ENCODE data around the gene NR1D1. TPM values are rescaled to one million over a fixed set of nuclear protein-coding genes. Genes with fewer than 3 reads are reported as not detected.
A peak's percentile ranks its signal among the peaks of the same experiment; 100 is the strongest.

The NR1D1 gene
- total and polyA plus RNA-seq, 2 of the 8 experiments (the other 6 are each of a cell fraction or from before 2014, with no cell fraction given) = 1.5 to 4.6 TPM

GRCh38 chr17:40098846-40099618 is 1.4 kb downstream of the NR1D1 start (continued):
- TF ChIP-seq CTCF (IDR thresholded peaks at IDR 0.05; ENCODE audit: control extremely low read depth in 1 of 3, insufficient read depth in 1 of 3, low read depth in 1 of 3, low read length in 3 of 3) = no peak
- TF ChIP-seq CREB1 (IDR thresholded peaks at IDR 0.05) = peak; percentile 42; the same call in 1 of the 2 replicates
- peak; percentile 98 for TF ChIP-seq MAX (IDR thresholded peaks at IDR 0.05)
- no peak for TF ChIP-seq ATF2 (IDR thresholded peaks at IDR 0.05; ENCODE audit: low read length)
- no peak for TF ChIP-seq BRCA1 (IDR thresholded peaks at IDR 0.05; ENCODE audit: low read depth, low read length)
- TF ChIP-seq SRF (IDR thresholded peaks at IDR 0.05; ENCODE audit: low read depth, low read length) = no peak
- peak; percentile 43 for TF ChIP-seq ASH2L (IDR thresholded peaks at IDR 0.05; ENCODE audit: low read length)
- no peak for TF ChIP-seq YY1 (IDR thresholded peaks at IDR 0.05; ENCODE audit: low read depth, low read length)
- no peak for TF ChIP-seq FOSL1 (IDR thresholded peaks at IDR 0.05; ENCODE audit: insufficient read depth, low read depth, low read length)
- no peak for TF ChIP-seq BACH1 (IDR thresholded peaks at IDR 0.05; ENCODE audit: low read length)
- TF ChIP-seq RBBP5 (IDR thresholded peaks at IDR 0.05; ENCODE audit: borderline replicate concordance, low read depth, low read length) = no peak; the same call in 1 of the 2 replicates
- TF ChIP-seq SP4 (IDR thresholded peaks at IDR 0.05; ENCODE audit: low read length) = peak; percentile 88; the same call in 1 of the 2 replicates
- no peak for TF ChIP-seq KDM5A (IDR thresholded peaks at IDR 0.05; ENCODE audit: low read length)
- no peak for TF ChIP-seq CTBP2 (IDR thresholded peaks at IDR 0.05; ENCODE audit: borderline replicate concordance, insufficient read depth, insufficient read length, low read length)
- TF ChIP-seq CBX8 (IDR thresholded peaks at IDR 0.05; ENCODE audit: borderline replicate concordance, low read depth, low read length) = no peak
- TF ChIP-seq CHD2 (IDR thresholded peaks at IDR 0.05; ENCODE audit: low read length) = no peak; the same call in 1 of the 2 replicates
- TF ChIP-seq EP300 (IDR thresholded peaks at IDR 0.05; ENCODE audit: borderline replicate concordance in 1 of 2, low read depth in 2 of 2, low read length in 2 of 2) = no peak
- TF ChIP-seq KDM1A (IDR thresholded peaks at IDR 0.05; ENCODE audit: borderline replicate concordance, low read length) = no peak

All from H1 (cell line).